ENCODE data around the gene ANKEF1. TPM values are rescaled to one million over a fixed set of nuclear protein-coding genes. Genes with fewer than 3 reads are reported as not detected.

Gene ANKEF1
- total RNA-seq, 1 experiment from 2014 or later, result 8.3 TPM

DNA sequence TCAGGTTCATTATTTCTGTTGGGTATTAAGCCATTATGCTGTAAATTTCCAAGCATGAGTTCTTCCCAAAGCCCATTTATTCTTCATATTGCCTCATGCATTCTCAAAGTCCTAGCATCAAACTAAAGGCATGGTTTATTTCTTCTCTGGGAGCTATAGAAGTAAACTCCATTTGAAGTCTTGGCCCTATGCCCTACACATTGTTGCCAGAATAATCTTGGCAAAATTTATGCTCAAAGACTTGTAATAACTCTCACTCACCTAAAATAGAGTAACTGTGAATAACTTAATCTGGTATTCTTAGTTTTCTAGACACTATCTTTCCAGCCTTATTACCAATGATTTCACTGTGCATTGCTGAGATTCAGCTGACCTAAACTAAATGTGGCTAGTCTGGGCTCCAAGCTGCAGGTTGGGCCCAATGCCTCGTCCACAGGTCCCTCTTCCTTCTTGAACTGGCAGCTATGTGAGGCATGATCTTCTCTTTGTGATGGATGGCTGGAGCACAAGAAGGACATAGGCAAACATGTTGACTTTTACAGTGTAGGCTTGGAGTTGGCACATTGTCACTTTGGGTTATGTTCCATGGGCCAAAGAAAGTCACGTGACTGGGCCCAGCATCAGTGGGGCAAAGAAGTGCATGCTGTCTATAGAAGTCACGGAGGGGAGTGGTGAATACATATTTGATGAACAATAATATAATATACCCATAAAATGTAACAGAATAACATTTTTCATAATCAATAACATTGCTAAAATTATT lies 39.1 kb upstream of the ANKEF1 start:
- Histone ChIP-seq H3K56ac (ENCODE audit: insufficient read length, low read depth, low read length) (no peak overlapping the region), H2BK20ac (ENCODE audit: low read depth, low read length, poor library complexity, severe bottlenecking) (no peak overlapping the region), H3K14ac (ENCODE audit: insufficient read depth, low read length) (no peak overlapping the region), H3K4me1 (ENCODE audit: insufficient read depth, low read length) (no peaks in the 10 kb centered on the region), H2AK5ac (ENCODE audit: insufficient read length, low read length) (no peak overlapping the region), H3T11ph (ENCODE audit: low read length) (no peak overlapping the region), H3K9ac (ENCODE audit: extremely low read depth, insufficient read length, low read length) (no peak overlapping the region), H3K18ac (ENCODE audit: insufficient read length, low read depth, low read length) (no peak overlapping the region), H3K27ac (ENCODE audit: insufficient read length, low read depth, low read length) (no peak overlapping the region), H4K20me1 (ENCODE audit: control insufficient read depth, insufficient read depth, insufficient read length) (no peaks in the 10 kb centered on the region), H2BK15ac (ENCODE audit: low read depth, low read length) (no peak overlapping the region), H4K8ac (replicated peaks; ENCODE audit: insufficient read length, low read depth, low read length) (no peak overlapping the region), H2AFZ (ENCODE audit: low read length) (no peak overlapping the region), H3K4me2 (ENCODE audit: insufficient read depth, insufficient read length, low read length) (no peak overlapping the region), H3K79me1 (ENCODE audit: insufficient read depth, low read depth, low read length, poor library complexity, severe bottlenecking) (no peaks in the 10 kb centered on the region), H3K23ac (ENCODE audit: insufficient read length, low read depth, low read length) (no peak overlapping the region), H3K27me3 (ENCODE audit: insufficient read depth, low read length) (no peaks in the 10 kb centered on the region), H2BK120ac (ENCODE audit: low read depth, low read length, poor library complexity, severe bottlenecking) (no peak overlapping the region), H3K79me2 (ENCODE audit: insufficient read depth, low read length) (no peaks in the 10 kb centered on the region), H2BK12ac (ENCODE audit: insufficient read length, low read depth, low read length) (no peak overlapping the region), H4K91ac (ENCODE audit: insufficient read length, low read depth, low read length) (no peak overlapping the region), H4K5ac (ENCODE audit: insufficient read length, low read depth, low read length) (no peak overlapping the region), H2BK5ac (ENCODE audit: insufficient read length, low read length) (no peak overlapping the region), H3K9me3 (ENCODE audit: control insufficient read depth, low read depth, low read length) (no peaks in the 10 kb centered on the region), H3K23me2 (ENCODE audit: insufficient read length, low read depth, low read length, poor library complexity, severe bottlenecking) (no peaks in the 10 kb centered on the region), H3K4ac (ENCODE audit: low read depth, low read length) (no peak overlapping the region)
- no CpG with 5 or more reads among the region's 3 CpGs for WGBS (ENCODE audit: extremely low coverage, insufficient read length, low lambda C conversion rate)
- TF ChIP-seq, protein P1, sequence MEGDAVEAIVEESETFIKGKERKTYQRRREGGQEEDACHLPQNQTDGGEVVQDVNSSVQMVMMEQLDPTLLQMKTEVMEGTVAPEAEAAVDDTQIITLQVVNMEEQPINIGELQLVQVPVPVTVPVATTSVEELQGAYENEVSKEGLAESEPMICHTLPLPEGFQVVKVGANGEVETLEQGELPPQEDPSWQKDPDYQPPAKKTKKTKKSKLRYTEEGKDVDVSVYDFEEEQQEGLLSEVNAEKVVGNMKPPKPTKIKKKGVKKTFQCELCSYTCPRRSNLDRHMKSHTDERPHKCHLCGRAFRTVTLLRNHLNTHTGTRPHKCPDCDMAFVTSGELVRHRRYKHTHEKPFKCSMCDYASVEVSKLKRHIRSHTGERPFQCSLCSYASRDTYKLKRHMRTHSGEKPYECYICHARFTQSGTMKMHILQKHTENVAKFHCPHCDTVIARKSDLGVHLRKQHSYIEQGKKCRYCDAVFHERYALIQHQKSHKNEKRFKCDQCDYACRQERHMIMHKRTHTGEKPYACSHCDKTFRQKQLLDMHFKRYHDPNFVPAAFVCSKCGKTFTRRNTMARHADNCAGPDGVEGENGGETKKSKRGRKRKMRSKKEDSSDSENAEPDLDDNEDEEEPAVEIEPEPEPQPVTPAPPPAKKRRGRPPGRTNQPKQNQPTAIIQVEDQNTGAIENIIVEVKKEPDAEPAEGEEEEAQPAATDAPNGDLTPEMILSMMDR (conservative IDR thresholded peaks at IDR 0.05), result no peak
- no peaks in the 10 kb centered on the region for H3K27me3 Mint-ChIP-seq (ENCODE audit: low read depth)
- H3K4me1 Mint-ChIP-seq, result no peaks in the 10 kb centered on the region
- H3K4me3 Mint-ChIP-seq, result no peak overlapping the region
- H3K27ac Mint-ChIP-seq, result no peak overlapping the region
- no peak for DNase-seq
- peaks cover 0 to 4% (median 0%) of the 10 kb centered on the region in 3 experiments; a peak in 1 of 7 replicates for H3K36me3 Mint-ChIP-seq (ENCODE audit: insufficient read depth in 1 of 3, low read depth in 3 of 3)
- H3K9me3 Mint-ChIP-seq, result peaks cover 5% of the 10 kb centered on the region in 2 experiments; a peak in 4 of 5 replicates

Data from H9 (cell line).